HG03521 (cell line): ENCODE measurements around the gene CCDC167.
"Not testable (repeated sequence)": the region's sequence is repeated elsewhere in the genome, so short reads cannot be mapped to it uniquely, and the experiment has no call there.

Experiments
- ATAC-seq: cut with Tn5 transposase; IDR thresholded peaks from one replicate; pipeline ENCODE4 v1.9.1; 2021; ENCODE audit warnings: mild to moderate bottlenecking, moderate library complexity; ENCODE audit not compliant: unreplicated experiment

The CCDC167 gene

DNA sequence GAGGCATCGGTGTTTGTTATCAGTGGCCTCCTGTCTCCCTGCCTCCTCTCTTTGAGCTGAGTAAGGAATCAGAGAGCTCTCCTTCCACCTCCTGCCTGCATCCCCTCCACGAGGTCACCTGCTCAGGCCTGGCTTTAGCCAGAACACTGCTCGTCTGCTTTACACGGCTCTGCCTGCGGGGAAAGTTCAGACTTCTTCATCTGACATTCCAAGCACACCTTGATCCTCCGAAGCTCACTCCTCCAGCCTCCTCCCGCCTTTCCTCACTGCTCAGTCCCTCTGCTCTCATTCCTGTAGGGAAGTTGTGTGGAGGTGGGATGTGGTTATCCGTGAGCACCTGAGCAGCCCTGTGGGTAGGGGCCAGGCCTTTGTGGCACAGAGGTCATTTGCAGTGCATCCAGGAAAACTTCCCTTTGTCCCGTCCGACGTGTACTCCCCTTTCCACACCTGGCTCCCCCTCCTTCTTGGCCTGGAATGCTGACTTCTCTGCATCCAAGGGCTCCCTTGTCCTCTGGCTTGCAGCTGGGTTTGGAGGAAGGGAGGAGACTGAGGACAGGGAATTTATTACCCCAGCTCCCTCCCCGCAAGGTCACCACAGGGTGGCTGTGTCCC, 12.8 kb upstream of the CCDC167 start:
- ATAC-seq: no peak

DNA sequence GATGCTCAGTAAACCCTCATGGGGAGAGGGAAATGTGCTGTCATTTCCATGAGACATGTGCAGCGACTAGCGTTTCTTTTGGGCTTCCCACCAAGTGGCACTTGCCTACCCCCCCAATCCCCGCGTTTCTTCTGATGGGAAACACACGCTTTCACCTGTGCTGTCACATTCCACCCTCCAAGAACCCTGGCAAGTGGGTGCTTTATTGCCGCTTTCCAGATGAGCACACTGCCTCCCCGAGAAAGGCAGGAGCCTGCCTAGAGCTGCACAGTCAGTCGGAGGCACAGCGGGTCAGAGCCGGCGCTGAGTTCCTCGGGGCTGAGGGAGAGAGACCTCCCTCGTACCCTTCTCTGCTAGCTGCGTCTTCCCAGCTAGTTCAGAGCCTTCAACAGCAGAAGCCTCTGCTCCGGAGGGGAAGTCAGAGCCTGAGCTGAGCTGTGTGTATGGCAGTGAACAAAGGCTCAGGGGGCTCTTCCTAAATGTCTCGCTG, 12.3 kb upstream of the CCDC167 start:
- ATAC-seq: no peak

DNA sequence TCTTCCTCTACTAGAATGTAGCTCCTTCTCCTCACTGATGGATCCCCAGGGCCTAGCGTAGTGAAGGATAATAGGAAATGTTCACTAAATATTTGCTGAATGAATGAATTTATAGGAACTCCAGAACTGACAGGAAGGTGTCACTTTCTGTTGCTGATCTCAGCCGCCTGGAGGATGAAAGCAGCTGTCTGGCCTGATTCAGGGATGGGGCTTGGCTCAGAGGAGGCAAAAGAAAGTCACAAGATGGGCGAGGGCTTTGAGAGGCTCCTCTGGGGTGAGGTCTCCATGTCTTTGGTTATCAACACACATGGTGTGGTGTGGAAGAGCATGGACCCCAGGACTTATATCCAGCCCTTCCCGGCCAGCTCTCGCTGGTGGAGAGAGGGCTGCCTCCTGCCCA, 11.5 kb upstream of the CCDC167 start:
- no peak for ATAC-seq

DNA sequence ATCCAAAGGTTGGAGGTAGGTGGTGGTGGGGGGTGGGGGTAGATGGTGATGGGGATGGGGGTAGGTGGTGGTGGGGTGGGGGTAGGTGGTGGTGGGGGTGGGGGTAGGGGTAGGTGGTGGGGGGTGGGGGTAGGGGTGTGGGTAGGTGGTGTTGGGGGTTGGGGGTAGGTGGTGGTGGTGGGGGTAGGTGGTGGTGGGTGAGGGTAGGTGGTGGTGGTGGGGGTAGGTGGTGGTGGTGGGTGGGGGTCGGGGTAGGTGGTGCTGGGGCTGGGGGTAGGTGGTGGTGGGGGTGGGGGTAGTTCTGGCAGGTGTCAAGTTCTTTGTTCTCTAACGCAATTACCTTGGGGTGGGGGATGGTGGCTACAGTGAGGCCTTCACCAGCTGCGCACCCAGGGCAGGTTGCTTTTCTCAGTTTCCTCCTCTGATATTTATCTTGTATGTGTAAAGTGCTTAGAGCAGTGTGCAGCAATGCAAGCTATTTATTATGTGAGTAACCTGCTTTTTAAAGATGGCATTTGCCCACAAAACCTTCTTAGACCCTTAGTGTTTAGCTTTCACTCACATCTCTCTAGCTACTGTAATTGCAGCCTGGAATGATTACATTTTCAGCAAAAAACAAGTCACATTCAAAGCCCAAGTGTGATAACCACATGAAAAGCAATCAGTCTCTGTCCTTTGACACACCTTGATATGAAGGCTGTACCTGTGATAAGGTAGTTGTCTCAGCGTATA, 8.2 kb upstream of the CCDC167 start:
- no peak for ATAC-seq

DNA sequence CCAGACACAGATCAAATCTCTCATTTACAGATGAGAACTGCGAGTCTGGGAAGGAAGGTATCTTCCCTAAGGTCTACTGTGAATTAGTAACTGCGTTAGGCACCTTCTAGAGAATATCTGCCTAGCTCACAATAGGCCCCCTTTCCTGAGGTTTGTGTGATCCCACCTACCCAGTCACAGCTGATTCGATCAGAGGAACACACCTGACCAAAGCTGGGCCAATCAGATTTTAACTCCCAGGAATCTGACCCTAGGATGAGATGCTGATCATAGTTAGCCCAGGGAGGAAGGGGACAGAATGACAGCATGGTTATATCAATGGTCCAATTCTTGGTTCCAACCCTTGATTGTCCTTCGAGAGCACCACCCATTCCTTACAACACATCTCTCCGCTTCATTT, 7.4 kb upstream of the CCDC167 start:
- ATAC-seq: no peak

DNA sequence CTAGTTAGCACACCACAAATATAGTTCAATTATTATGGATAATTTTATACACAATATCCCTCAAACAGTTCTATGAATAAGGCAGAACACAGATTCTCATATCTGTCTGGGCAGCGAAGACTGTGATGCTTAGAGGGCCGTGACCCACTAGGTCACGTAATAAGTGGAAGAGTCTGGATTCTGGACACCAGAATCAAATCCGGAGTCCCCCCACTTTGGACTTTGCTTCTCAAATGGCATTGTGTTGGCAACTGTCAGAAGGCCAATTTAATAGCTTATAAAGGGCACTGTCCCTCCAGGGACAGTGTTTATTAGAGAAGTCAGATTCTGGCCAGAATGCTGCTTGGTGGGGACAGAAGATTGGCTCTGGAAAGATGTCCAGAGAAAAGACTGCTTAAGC, 6.8 kb upstream of the CCDC167 start:
- ATAC-seq: no peak

DNA sequence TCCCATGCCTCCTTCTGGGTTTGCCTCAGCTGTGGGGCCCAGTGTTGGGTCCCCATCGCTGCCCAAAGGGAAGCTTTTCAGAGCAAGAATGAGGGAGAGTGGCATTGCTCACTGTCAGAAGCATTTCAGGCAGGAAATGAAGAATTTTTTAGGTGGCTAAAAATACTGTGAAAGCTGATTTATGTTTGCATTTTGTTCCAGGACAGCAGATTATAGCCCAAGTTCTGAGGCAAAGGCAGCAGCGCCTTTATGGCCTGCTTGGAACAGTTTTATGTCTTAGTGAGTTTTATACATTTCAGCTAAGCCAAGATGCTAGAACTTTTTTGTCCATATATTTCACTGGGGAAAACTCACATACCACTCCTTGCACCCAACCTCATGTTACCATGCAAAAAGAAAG, 4.3 kb upstream of the CCDC167 start:
- ATAC-seq: no peak

DNA sequence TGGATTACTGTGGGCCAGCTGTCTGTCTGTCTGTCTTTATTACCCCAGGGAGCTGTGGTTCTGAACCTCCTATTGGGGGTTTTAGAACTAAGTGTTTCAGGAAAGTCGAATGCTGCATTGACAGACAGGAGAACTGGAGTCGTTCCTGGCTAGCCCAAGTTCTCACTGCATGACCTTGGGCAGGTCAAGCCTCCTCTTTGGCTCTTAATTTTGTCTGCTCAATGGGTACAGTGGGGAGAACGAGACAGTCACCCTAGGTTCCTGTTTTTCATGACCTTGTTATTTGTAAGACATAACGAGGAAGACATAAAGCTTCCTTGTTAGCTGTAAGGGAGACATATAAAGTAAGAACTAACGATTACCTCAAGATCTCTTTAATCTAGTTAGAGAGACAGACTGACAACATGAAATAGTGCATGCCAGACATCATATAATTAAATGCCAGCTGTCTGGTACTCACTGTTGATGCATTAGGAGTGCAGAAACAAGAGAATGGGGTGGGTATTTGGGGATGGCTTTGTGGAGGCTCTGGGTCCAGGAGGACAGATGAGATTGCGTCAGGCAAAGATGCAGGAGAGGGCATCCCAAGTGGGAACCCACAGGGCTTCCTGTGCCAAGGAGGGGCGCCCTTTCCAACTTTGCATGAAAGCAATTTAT, 3.7 kb upstream of the CCDC167 start:
- no peak for ATAC-seq

DNA sequence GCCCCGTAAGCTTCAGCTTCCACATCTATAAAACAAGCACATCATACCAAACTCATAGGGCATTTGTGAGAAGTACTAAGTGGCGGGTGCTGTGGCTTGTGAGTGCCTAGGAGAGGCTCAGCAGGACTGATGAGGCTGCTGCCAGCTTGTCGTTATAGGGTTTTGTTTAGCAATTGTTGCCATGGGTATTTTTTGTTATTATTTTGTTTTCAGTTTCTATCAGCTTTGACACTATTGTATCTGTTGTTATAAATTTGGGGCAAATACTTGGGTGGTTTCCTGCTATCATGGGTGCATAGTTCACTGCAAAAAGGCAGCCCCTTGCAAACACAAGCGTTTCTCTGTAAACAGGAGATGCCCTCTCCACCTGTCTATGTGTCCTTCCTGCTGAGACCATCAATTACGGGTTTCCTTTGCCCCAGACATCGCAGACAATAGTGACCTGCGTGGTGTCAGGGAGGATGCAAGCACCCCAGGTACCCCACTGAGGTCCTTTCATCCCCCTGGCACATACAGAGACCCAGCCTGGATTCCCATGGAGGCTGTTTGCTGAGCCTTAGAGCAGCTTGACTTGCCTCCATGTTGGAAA, 3.1 kb upstream of the CCDC167 start:
- ATAC-seq: no peak

DNA sequence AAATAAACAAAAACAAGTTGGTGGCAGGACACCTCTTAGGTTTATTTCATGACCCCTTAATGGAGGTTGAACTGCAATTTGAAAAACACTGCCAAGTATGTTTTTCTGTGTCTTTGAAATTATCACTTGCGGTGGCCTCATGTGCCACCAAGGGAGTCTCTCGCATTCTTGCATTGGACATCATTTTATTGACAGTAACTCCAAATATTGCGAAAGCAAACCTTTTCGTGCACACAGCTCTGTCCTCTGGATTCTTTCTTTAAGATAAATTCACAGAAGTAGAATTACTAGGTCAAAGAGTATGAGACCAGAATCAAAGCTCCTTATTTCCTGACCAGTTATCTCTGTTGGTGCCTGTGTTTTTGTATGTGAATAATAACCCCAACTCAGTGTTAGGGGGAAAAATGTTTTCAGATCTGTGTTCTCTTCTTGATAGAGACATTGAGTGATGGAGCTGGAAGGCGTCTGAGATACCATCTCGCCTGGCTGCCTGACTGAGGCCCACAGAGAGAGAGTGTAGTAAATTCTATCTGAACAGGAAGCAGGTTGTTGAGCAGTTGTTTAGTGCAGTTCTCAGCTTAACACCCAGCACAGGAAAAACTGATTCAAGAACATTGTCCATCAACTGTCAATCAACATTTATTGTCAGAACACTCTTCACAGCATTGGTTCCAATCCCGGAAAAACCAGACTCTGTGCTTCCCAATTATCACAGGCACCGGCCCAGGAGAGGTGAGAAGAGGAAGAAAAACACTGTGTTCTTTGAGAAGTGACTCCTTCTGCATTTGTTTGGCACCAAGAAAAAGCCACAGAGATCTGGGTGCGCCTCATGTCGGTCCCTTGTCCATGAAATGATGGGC, 2.2 kb upstream of the CCDC167 start:
- ATAC-seq: no peak

DNA sequence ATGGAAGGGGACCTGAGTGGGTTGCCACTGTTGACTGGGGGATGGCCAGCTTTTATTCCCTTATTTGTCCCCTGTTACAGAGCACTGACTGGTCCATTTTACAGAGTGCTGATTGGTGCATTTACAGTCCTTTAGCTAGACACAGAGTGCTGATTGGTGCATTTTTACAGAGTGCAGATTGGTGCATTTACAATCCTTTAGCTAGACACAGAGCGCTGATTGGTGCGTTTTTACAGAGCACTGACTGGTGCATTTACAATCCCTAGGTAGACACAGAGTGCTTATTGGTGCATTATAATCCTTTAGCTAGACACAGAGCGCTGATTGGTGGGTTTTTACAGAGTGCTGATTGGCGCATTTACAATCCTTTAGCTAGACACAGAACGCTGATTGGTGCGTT, 1.2 kb upstream of the CCDC167 start:
- not testable (repeated sequence) for ATAC-seq

DNA sequence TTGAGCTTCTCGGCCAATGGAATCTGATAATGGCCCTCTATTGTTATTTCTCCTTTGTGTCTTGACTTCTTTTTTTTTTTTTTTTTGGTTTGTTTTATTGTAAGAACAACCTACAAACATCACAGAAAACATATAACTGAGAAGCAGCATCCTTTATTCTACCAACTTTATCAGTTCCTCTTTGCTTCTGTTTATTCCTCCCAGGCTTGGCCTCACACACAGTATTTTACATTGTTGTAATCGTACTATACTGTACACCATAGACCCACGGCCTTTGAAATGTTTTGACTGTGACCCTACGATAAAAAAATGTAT, 558 bp upstream of the CCDC167 start:
- ATAC-seq: no peak

DNA sequence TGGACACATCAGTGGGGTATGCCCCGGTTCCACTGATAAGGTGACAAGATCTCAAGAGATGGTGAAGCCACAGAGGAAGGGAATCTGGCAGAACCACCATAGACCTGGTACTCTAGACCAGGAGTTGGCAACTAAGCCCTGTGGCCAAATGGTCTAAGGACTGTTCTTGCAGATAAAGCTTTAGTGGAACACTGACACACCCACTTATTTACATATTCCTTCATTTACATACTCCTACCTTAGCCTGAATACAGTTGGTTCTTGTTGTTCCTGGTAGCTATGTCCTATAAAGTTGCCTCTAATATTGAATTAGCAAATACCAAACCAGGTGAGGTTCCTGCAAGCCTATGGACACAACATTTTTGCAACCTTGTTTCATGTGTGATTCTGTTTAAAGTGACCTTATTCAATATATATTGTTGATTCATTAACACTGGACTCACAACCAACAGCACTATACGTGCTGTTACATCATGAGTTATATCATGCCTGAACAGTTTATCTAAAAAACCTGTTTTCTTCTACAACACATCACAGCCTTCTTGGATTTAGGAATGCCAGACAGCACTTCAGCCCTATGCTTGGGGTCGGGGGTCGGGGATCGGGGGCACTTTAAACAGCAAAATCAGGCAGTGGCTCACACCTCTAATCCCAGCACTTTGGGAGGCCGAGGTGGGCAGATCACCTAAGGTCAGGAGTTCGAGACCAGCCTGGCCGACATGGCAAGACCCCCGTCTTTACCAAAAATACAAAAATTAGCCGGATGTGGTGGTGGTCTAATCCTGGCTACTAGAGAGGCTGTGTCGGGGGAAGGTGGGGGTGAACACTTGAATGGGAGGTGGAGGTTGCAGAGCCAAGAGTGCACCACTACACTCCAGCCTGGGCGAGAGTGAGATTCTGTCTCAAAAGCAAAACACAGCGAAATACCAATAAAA, 2.5 kb downstream of the CCDC167 start:
- ATAC-seq: no peak

DNA sequence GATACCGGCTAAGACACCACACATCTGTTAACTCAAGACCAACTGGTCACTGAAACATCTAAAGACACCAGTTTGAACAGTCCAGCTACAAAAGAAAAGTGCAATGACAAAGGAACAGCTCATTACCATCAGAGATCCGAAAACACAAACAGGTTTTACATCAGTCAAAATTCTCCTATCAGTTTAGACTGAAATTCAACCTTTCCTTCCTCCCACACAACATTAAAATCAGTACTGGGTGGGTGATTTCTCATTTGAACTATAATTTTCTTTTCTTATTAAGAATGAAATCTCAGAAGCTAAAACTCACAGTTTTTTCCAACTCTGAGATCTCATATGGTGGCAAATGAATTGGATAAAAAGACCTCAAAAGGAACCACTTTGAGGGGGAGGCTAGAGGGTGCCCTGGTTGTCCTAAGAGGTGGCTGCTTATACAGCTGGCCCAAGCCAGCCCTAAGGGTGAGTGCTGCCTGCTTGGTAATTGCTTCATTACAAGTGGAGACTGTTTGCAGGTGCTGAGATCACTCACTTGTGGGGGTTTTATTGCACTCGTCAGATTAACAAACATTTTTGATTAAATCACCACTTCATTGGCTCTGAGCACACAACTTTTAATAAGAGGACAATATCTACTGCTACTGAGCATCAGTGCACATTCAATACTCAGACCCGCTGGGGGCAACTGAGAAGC, 4.3 kb downstream of the CCDC167 start:
- ATAC-seq: no peak

DNA sequence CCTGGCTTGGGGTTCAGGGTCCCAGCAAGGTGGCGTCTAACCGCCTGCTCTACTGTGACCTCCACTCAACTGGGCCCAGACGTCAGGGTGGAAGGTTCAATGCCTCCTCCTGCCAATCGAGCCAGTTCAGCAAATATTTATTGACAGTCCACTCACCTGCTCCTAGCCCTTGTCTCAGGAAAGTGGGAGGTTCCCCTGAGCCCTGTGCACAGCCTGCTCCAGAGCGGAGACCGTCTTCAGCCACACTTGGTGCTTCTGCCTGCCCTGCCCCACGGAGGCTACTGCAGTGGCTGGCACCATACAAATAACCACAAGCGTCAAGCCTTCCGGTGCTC, 6.1 kb downstream of the CCDC167 start:
- no peak for ATAC-seq

DNA sequence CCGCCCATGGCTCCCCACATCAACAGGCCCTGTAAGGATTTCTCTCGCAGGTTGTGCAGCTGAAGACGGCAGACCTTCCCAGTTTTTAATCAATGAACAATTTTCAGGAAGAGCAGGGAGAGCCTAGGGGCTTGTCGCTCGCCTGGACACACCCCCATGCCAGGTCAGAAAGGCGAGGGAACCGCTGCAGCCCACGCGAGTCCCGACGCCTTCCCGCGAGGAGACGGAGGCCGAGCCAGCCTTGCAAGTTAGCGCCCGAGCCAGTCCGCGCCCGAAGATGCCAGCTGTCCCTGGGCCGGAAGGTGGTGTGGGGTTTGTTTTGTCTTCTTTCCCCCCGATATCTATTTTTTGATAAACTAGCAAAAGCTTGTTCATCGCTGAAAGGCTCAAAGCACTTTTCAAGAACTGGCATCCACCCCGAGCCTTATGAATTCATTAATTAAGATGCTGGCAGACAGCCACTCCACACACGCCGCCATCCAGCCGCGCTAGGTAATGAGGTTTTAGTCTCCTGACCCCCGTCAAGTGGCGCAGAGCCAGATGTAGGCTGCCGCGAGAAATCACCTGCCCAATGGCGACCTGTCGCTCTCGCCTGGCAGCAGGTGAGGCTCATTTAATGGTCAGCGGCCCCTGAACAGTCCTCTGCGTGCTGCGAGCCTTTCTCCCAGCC, 6.6 kb downstream of the CCDC167 start:
- ATAC-seq: no peak

DNA sequence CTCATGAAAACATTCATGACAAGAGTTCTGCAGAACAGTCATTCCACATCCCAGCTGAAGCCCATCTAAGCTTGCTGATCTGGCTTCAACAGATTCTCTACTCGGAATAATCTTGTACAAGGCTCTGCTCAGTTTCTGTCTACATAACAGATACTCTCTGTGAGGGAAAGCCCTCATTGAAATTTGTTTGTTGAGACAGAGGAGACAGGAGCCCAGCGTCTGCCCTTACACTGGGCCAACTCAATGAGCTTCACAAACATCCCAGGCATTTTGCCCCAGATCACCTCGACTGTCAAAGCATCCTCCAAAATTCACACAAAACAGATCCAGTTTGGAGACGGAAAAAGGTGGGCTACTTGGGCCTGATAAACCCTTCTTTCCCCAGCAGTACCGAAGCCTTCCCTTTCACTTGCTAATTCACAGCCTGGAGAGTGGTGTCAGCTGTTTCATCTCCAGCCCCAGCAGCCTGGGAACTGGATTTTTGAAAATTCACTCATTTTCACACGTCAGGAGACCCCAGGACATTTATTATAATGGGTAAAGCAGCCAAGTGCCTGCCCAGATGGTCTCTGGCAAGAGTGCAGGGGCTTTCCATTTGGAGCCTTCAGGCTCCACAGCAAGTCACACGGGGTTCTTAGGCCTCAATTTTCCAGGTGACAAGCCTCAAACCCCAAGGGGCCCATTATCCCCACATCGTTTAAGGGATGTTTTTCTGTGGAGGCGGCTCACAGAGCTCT, 7.3 kb downstream of the CCDC167 start:
- ATAC-seq: no peak

DNA sequence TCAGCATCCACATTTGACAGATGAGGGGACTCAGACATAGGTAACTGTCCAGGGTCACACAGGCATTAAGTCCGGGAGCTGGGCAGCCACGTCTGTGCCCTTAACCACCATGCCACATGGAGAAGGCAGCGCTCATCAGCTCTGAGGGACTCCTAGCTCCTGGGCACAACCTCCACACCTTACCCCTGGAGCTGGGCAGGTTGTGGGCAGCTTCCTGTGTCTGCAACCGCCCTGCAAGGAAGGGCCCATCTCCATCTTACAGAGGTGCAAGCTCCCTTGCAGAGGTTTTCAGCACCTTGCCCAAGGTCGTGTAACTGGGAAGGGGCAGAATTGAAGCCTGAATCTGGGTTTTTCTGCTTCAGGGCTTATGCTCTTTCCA, 7.9 kb downstream of the CCDC167 start:
- no peak for ATAC-seq
